HG02840 (cell line): ENCODE measurements around the gene PTEN.
"Not testable (repeated sequence)": the region's sequence is repeated elsewhere in the genome, so short reads cannot be mapped to it uniquely, and the experiment has no call there.

ENCODE experiments used
- ATAC-seq: cut with Tn5 transposase; IDR thresholded peaks from one replicate; pipeline ENCODE4 v1.9.1; 2021; ENCODE audit warnings: mild to moderate bottlenecking, moderate library complexity, moderate number of reproducible peaks; ENCODE audit not compliant: unreplicated experiment, low FRiP score

PTEN gene

GRCh38 chr10:87868277-87868676 lies 4.9 kb downstream of the PTEN start:
- no peak for ATAC-seq

- ATAC-seq = not testable (repeated sequence)
Observed at GRCh38 chr10:87869139-87869538, 5.7 kb downstream of the PTEN start.

GRCh38 chr10:87869773-87870551 lies 6.5 kb downstream of the PTEN start:
- no peak for ATAC-seq

GRCh38 chr10:87872828-87873227 lies 9.4 kb downstream of the PTEN start:
- ATAC-seq = no peak

- no peak for ATAC-seq
Observed at GRCh38 chr10:87873656-87874055, 10.2 kb downstream of the PTEN start.

GRCh38 chr10:87875929-87876571 lies 12.6 kb downstream of the PTEN start:
- ATAC-seq = no peak

- ATAC-seq = no peak
Observed at GRCh38 chr10:87878664-87879459, 15.4 kb downstream of the PTEN start.

GRCh38 chr10:87880336-87880735 lies 16.9 kb downstream of the PTEN start:
- ATAC-seq = no peak

- not testable (repeated sequence) for ATAC-seq
Observed at GRCh38 chr10:87881373-87882059, 18.1 kb downstream of the PTEN start.

GRCh38 chr10:87882555-87883294 lies 19.3 kb downstream of the PTEN start:
- ATAC-seq = no peak

- no peak for ATAC-seq
Observed at GRCh38 chr10:87886635-87887034, 23.2 kb downstream of the PTEN start.

- no peak for ATAC-seq
Observed at GRCh38 chr10:87887146-87887545, 23.7 kb downstream of the PTEN start.

GRCh38 chr10:87887548-87888289 lies 24.3 kb downstream of the PTEN start:
- ATAC-seq = no peak

- ATAC-seq = no peak
Observed at GRCh38 chr10:87895430-87895829, 32.0 kb downstream of the PTEN start.

GRCh38 chr10:87896216-87896615 lies 32.8 kb downstream of the PTEN start:
- no peak for ATAC-seq

GRCh38 chr10:87897957-87898356 lies 34.5 kb downstream of the PTEN start:
- not testable (repeated sequence) for ATAC-seq

- ATAC-seq = not testable (repeated sequence)
Observed at GRCh38 chr10:87903396-87903795, 40.0 kb downstream of the PTEN start.

GRCh38 chr10:87913156-87913921 lies 49.9 kb downstream of the PTEN start:
- no peak for ATAC-seq

- no peak for ATAC-seq
Observed at GRCh38 chr10:87915406-87915805, 52.0 kb downstream of the PTEN start.
